GM19438 (cell line): ENCODE data around the gene CCDC74A.
"Not testable (repeated sequence)": the region's sequence is repeated elsewhere in the genome, so short reads cannot be mapped to it uniquely, and the experiment has no call there.

ENCODE experiments used
- ATAC-seq: cut with Tn5 transposase; IDR thresholded peaks from one replicate; pipeline ENCODE4 v1.9.1; 2021; ENCODE audit warnings: low read depth; ENCODE audit not compliant: unreplicated experiment

The CCDC74A gene

GRCh38 chr2:131498321-131498973 lies 29.2 kb upstream of the CCDC74A start:
- ATAC-seq, result not testable (repeated sequence)

- ATAC-seq, result not testable (repeated sequence)
Observed at GRCh38 chr2:131503587-131503986, 24.1 kb upstream of the CCDC74A start.

DNA sequence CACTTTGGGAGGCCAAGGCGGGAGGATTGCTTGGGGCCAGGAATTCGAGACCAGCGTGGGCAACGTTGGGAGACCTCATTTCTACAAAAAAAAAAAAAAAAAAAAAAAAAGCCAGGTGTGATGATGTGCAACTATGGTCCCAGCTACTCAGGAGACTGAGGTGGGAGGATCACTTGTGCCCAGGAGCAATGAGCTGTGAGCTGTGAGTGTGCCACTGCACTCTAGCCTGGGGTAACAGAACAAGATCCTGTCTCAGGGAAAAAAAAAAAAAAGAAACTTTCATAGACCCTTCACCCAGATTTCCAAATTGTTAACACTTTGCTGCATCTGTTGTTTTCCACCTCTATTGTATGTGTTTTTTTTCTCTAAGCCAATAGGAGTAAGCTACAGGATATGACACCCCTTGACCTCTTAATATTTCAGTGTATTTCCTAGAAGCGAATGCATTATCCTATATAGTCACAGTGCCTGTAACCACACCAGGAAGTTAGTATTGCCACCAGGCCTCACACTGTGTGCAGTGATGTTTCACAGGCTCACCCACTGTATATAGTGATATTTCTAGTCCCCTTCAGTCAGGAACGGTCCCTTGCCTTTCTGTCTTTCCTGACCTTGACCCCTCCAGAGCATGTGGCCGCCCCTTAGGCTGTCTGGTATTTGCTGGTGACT lies 23.5 kb upstream of the CCDC74A start:
- ATAC-seq, result not testable (repeated sequence)

GRCh38 chr2:131509615-131510014 lies 18.1 kb upstream of the CCDC74A start:
- no peak for ATAC-seq

- ATAC-seq, result not testable (repeated sequence)
Observed at GRCh38 chr2:131511291-131511968, 16.3 kb upstream of the CCDC74A start.

DNA sequence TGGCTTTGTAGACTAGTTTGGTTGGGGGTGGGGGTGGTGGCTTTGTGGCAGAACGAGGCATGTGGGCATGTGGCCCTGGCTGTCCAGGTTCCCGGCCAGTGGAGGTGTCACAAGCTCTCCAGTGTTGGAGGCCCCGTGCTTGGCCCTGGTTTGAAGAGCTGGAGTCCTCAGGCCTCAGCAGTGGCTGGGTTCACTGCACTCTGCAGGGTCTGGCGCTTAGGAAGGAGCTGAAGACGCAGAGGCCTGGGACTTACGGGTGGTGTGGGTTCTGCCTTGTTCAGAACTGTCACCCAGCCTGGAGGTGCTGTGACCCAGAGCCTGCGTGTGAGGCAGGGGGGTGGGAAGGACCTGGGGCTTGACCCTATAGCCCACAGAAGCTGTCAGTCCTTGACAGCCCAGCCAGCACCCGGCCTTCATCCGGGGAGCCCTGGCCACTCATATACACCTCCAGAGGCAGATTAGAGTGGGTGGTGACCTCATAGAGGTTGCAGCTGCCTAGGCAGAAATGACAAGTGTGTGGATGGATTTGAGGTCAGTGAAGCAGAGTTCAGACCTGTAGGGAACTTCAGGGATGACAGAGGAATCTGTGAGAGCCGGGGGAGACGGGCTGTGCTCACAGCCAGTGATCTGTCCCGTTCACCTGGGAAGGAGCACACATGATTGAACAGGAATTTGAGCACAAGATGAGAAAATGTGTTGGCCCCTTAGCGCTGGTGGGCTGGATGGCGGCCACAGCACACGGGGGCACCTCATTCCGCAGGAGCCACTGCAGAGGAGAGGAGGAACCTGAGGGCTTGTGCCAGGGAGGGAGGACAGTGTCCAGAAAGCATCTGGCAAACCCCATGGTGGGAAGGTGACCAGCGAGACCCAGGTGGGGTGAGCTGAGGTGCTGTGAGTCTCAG lies 15.5 kb upstream of the CCDC74A start:
- ATAC-seq, result not testable (repeated sequence)

- ATAC-seq, result peak; percentile 84
Observed at GRCh38 chr2:131514408-131515166, 13.1 kb upstream of the CCDC74A start.

DNA sequence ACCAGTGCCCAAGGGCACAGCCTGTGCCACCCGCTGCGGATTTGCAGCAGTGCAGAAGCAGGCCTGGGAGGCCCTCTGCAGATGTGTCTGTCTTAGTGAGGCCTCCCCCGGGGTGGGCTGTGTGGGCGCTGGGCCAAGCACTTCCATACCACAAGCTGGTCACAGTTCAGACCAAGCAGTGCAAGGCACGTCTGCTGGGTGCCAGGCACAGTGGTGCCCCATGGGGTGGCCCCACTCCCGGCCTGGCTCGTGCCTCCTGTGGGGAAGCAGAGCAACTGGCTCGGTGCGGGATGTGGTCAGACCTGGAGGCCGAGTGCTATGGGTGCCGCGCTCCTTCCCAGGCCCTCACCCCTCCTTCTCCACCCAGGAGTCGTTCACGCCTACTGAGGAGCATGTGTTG lies 12.5 kb upstream of the CCDC74A start:
- ATAC-seq, result not testable (repeated sequence)

GRCh38 chr2:131516011-131516410 lies 11.7 kb upstream of the CCDC74A start:
- ATAC-seq, result no peak

GRCh38 chr2:131516621-131517020 lies 11.1 kb upstream of the CCDC74A start:
- ATAC-seq, result not testable (repeated sequence)

DNA sequence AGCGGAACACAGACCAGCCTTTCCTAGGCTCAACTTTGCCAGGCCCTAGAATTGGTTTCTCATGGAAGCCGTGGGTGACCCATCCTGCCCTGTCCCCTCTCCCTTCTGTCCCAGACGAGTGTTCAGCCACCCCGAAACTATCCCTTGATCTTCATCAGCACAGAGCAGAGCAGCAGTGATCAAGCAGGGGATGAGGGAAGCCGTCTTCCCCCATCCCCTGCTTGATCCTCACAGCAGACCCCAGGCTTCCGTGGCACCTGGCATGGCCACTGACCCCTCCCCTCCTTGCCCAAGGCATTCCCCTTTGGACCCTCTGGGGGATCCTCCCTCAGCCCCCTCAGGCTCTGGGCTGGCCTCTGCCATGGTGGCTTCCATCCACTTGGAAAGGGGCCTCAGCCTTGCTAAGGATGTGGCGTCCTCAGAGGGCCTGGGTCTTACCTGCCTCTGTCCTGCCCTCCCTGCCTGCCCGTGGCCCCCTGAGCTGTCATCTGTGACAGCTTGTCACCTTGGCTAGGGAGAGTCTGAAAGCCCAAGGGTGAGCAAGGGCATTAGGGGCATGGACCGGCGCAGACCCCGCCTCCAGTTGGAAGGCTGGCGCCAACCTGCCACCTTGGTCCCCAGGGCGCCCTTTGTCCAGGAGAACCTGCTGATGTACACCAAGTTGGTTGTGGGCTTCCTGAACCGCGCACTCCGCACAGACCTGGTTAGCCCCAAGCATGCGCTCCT lies 10.4 kb upstream of the CCDC74A start:
- no peak for ATAC-seq

- ATAC-seq, result not testable (repeated sequence)
Observed at GRCh38 chr2:131517856-131518255, 9.8 kb upstream of the CCDC74A start.

- ATAC-seq, result not testable (repeated sequence)
Observed at GRCh38 chr2:131518531-131518930, 9.2 kb upstream of the CCDC74A start.

- ATAC-seq, result no peak
Observed at GRCh38 chr2:131519466-131519865, 8.2 kb upstream of the CCDC74A start.

- ATAC-seq, result not testable (repeated sequence)
Observed at GRCh38 chr2:131519871-131520470, 7.7 kb upstream of the CCDC74A start.

DNA sequence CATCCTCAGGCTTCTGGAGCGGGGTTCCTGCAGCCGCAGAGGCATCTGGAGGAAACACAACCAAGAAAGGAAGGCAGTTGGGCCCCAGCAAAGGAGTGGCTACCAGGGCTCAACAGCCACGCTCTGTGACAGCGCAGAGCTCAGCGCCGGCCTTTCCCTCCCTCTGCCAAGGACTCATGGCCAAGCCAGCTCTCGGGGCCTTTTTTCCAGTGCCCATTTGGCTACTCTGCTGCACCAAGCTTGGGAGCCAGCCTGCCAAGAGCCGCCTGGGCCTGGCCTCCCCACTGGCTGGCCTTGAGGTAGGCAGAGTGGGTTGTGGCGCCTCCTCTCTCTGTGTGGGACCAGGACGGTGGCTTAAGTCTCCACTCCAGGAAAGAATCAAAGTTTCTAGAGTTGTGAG lies 7.2 kb upstream of the CCDC74A start:
- no peak for ATAC-seq

GRCh38 chr2:131521524-131521923 lies 6.2 kb upstream of the CCDC74A start:
- not testable (repeated sequence) for ATAC-seq

- no peak for ATAC-seq
Observed at GRCh38 chr2:131521961-131522781, 5.5 kb upstream of the CCDC74A start.
